Neuronal stem cell (in vitro differentiated cells): ENCODE measurements around the gene DUSP22.

Experiments used
- DNase-seq: peaks from one replicate; pipeline ENCODE4 v3.0.0-alpha.2; 2013; ENCODE audit warnings: low spot score
- H2AFZ ChIP-seq: one replicate; pipeline ENCODE4 v1.6.1; 2013; ENCODE audit warnings: mild to moderate bottlenecking, low read length, inconsistent platforms
- H2AK5ac ChIP-seq: 2 replicates; pipeline ENCODE4 v1.6.1; 2013; ENCODE audit warnings: low read depth, mild to moderate bottlenecking, inconsistent platforms, low read length, moderate library complexity, mixed read lengths
- H2BK120ac ChIP-seq: 2 replicates; pipeline ENCODE4 v1.6.1; 2013; ENCODE audit warnings: low read depth, mild to moderate bottlenecking, inconsistent platforms, low read length, moderate library complexity, mixed read lengths
- H2BK12ac ChIP-seq: one replicate; pipeline ENCODE4 v1.6.1; 2013; ENCODE audit warnings: low read length, inconsistent platforms
- H2BK15ac ChIP-seq: 2 replicates; pipeline ENCODE4 v1.6.1; 2013; ENCODE audit warnings: mild to moderate bottlenecking, low read length, inconsistent platforms, mixed read lengths
- H2BK5ac ChIP-seq: one replicate; pipeline ENCODE4 v1.6.1; 2013; ENCODE audit warnings: inconsistent platforms, mild to moderate bottlenecking, low read length, moderate library complexity
- H3K14ac ChIP-seq: one replicate; pipeline ENCODE4 v1.6.1; 2013; ENCODE audit warnings: low read length, inconsistent platforms
- H3K18ac ChIP-seq: 2 replicates; pipeline ENCODE4 v1.6.1; 2013; ENCODE audit warnings: low read length, inconsistent platforms
- H3K23ac ChIP-seq: 2 replicates; pipeline ENCODE4 v1.6.1; 2013; ENCODE audit warnings: low read depth, mild to moderate bottlenecking, mixed read lengths, low read length, inconsistent platforms; ENCODE audit not compliant: poor library complexity
- H3K27ac ChIP-seq: replicated peaks from 3 replicates; pipeline ENCODE4 v1.5.1; 2013; ENCODE audit warnings: low read length, inconsistent platforms
- H3K27me3 ChIP-seq, 3 experiments: 2 replicates each; pipeline ENCODE4 v1.6.1; 2013; ENCODE audit warnings: low read length in 3 of 3, mild to moderate bottlenecking in 2 of 3, inconsistent platforms in 1 of 3, low read depth in 1 of 3, mixed read lengths in 1 of 3, moderate library complexity in 1 of 3; ENCODE audit not compliant: control insufficient read depth in 3 of 3, insufficient read depth in 3 of 3
- H3K36me3 ChIP-seq, 2 donors: replicated peaks in 1 of 2; 2 replicates each; pipeline ENCODE4 v1.6.1; 2013; ENCODE audit warnings: low read length in 2 of 2; ENCODE audit not compliant: control insufficient read depth in 2 of 2, insufficient read depth in 2 of 2
- H3K4ac ChIP-seq: 2 replicates; pipeline ENCODE4 v1.6.1; 2013; ENCODE audit warnings: inconsistent platforms, mild to moderate bottlenecking, low read length, moderate library complexity
- H3K4me1 ChIP-seq, 2 donors: 1 replicate in 1 of 2; 2 replicates in 1 of 2; pipeline ENCODE4 v1.6.1; 2013; ENCODE audit warnings: low read length in 2 of 2, low read depth in 1 of 2; ENCODE audit not compliant: control insufficient read depth in 2 of 2, insufficient read depth in 1 of 2
- H3K4me2 ChIP-seq: one replicate; pipeline ENCODE4 v1.6.1; 2013; ENCODE audit warnings: mild to moderate bottlenecking, low read length, inconsistent platforms; ENCODE audit not compliant: insufficient read depth, poor library complexity, severe bottlenecking
- H3K4me3 ChIP-seq, 2 donors: 2 replicates each; pipeline ENCODE4 v1.5.1; 2013; ENCODE audit warnings: low read length in 2 of 2, mild to moderate bottlenecking in 2 of 2, inconsistent platforms in 1 of 2, moderate library complexity in 1 of 2
- H3K79me1 ChIP-seq: one replicate; pipeline ENCODE4 v1.6.1; 2013; ENCODE audit warnings: low read depth, mild to moderate bottlenecking, inconsistent platforms, low read length, moderate library complexity
- H3K9ac ChIP-seq: one replicate; pipeline ENCODE4 v1.6.1; 2013; ENCODE audit warnings: mild to moderate bottlenecking, low read depth, low read length, inconsistent platforms; ENCODE audit not compliant: poor library complexity
- H3K9me3 ChIP-seq, 2 donors: replicated peaks in 1 of 2; 2 replicates each; pipeline versions ENCODE3 to v1.6.1; 2013; ENCODE audit warnings: low read length in 2 of 2, mild to moderate bottlenecking in 2 of 2, inconsistent platforms in 1 of 2, low read depth in 1 of 2, mixed read lengths in 1 of 2, moderate library complexity in 1 of 2; ENCODE audit not compliant: control insufficient read depth in 2 of 2, insufficient read depth in 1 of 2
- H4K8ac ChIP-seq: one replicate; pipeline ENCODE4 v1.6.1; 2013; ENCODE audit warnings: low read depth, mild to moderate bottlenecking, inconsistent platforms, low read length, moderate library complexity
- H4K91ac ChIP-seq: one replicate; pipeline ENCODE4 v1.6.1; 2013; ENCODE audit warnings: low read length, low read depth, mild to moderate bottlenecking, inconsistent platforms; ENCODE audit not compliant: poor library complexity
- WGBS, 2 donors: extraction: QIAGEN DNeasy Blood & Tissue Kit; methylation state at CpG; one replicate each; pipeline ENCODE4 v1.1.7; 2013; ENCODE audit warnings: missing lambda C conversion rate in 2 of 2, mixed read lengths in 1 of 2; ENCODE audit not compliant: insufficient read length in 2 of 2, insufficient replicate concordance in 1 of 2; ENCODE audit errors: extremely low coverage in 2 of 2; 5-methylcytosine and 5-hydroxymethylcytosine counted together

Gene DUSP22

DNA sequence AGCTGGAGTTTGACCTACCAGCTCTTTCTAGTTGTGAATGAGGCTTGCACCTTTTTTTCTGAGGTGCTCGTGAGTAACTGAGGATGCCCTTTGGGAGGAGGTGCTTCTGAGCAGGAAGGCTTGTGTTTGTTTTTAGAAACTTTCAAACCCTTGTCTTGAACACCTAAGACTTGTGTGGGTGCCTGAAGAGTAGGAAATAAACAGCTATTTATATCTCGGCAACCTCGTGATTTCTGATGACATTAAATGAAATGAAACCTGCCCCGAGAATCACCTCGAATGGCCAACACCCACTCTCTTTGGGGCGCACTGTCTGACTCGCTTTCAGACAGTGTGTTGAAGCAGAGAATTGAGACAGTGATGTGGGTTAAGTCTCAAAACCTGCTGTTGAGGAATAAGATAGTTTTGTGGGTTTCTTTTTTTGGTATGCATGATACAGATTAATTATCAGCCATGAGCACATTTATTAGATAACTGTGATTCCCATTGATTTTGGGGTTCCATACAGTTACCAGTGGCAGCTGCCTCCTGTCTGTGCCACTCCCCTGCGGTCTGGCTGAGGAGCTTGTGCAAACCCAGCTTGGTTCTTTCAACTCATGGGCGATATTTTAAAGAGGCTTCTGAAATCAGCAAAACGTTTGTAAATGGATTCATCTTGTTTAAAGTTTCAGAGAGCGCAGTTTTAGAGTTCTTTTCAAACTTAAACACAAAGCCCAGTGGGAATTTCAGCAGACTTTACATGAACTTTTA, 107.7 kb downstream of the DUSP22 start:
- Histone ChIP-seq H3K4ac (no peak overlapping the region), H2BK120ac (no peak overlapping the region), H4K91ac (no peak overlapping the region), H2AK5ac (no peak overlapping the region), H3K4me1 (no peaks in the 10 kb centered on the region), H3K4me2 (no peak overlapping the region), H3K4me3 (no peak overlapping the region), H3K23ac (no peak overlapping the region), H3K18ac (no peak overlapping the region), H2BK15ac (no peak overlapping the region), H3K14ac (no peak overlapping the region), H3K9me3 (peaks cover 3 to 10% of the 10 kb centered on the region in 2 donors), H3K36me3 (no peaks in the 10 kb centered on the region), H2BK12ac (no peak overlapping the region), H4K8ac (no peak overlapping the region), H2BK5ac (no peak overlapping the region), H3K79me1 (no peaks in the 10 kb centered on the region), H3K27me3 (peaks cover 0 to 51% (median 2%) of the 10 kb centered on the region in 3 experiments), H3K9ac (no peak overlapping the region), H2AFZ (no peak overlapping the region), H3K27ac (no peak overlapping the region)
- no CpG with 5 or more reads among the region's 11 CpGs for WGBS, 2 donors
- DNase-seq = no peak

DNA sequence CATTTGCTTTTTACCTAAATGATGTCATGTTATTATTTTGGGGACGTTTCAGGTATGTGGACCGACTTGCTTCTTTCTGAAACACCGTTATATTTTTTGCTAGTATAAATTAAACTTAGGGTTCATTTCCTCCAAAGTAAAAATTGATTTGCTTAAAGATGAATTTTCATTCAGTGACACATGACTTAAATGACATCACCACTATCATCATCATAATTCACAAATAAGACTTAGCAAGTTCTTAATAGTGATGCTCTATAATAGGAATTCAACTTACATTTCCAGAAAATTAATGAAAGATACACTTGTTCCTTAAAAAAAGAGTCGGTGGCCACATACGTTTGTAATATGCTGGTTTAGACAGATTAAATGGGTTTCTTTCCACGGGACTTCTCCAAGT, 108.5 kb downstream of the DUSP22 start:
- no peaks in the 10 kb centered on the region for H3K36me3 ChIP-seq
- no peak for DNase-seq
- H3K27ac ChIP-seq = no peak overlapping the region
- H3K79me1 ChIP-seq = no peaks in the 10 kb centered on the region
- H3K4ac ChIP-seq = no peak overlapping the region
- no peak overlapping the region for H4K8ac ChIP-seq
- H2BK15ac ChIP-seq = no peak overlapping the region
- H2AK5ac ChIP-seq = no peak overlapping the region
- no peaks in the 10 kb centered on the region for H3K4me1 ChIP-seq
- no peak overlapping the region for H2AFZ ChIP-seq
- H3K9me3 ChIP-seq = peaks cover 3 to 10% of the 10 kb centered on the region in 2 donors
- no peak overlapping the region for H2BK12ac ChIP-seq
- no peak overlapping the region for H2BK5ac ChIP-seq
- H4K91ac ChIP-seq = no peak overlapping the region
- peaks cover 0 to 43% (median 0%) of the 10 kb centered on the region in 3 experiments for H3K27me3 ChIP-seq
- no peak overlapping the region for H3K4me2 ChIP-seq
- H3K14ac ChIP-seq = no peak overlapping the region
- H3K4me3 ChIP-seq = no peak overlapping the region
- no peak overlapping the region for H3K18ac ChIP-seq
- no CpG with 5 or more reads among the region's 6 CpGs for WGBS, 2 donors
- no peak overlapping the region for H2BK120ac ChIP-seq
- no peak overlapping the region for H3K23ac ChIP-seq
- no peak overlapping the region for H3K9ac ChIP-seq
